Liver (tissue), 9 donors: ENCODE data around the gene TSPAN18. TPM values are rescaled to one million over a fixed set of nuclear protein-coding genes. Genes with fewer than 3 reads are reported as not detected.

ENCODE experiments used
- DNase-seq: peaks from one replicate; pipeline ENCODE4 v3.0.0-alpha.2; 2017; ENCODE audit warnings: low spot score
- H3K27ac ChIP-seq, 2 donors: one replicate each; pipeline ENCODE4 v1.7.0; 2013; ENCODE audit warnings: inconsistent platforms in 2 of 2, low read length in 2 of 2, control low read depth in 1 of 2, low read depth in 1 of 2, mild to moderate bottlenecking in 1 of 2
- H3K27me3 ChIP-seq, 4 donors: one replicate each; pipeline versions ENCODE4 v1.6.1 to v1.7.0; 2013; ENCODE audit warnings: low read length in 3 of 4, inconsistent platforms in 1 of 4, mild to moderate bottlenecking in 1 of 4, moderate library complexity in 1 of 4; ENCODE audit not compliant: control insufficient read depth in 4 of 4, insufficient read depth in 4 of 4
- H3K36me3 ChIP-seq, 4 donors: one replicate each; pipeline versions ENCODE4 v1.6.1 to v1.7.0; 2013; ENCODE audit warnings: low read length in 3 of 4, mild to moderate bottlenecking in 3 of 4, low read depth in 1 of 4, moderate library complexity in 1 of 4; ENCODE audit not compliant: control insufficient read depth in 4 of 4, insufficient read depth in 3 of 4
- H3K4me1 ChIP-seq, 4 donors: one replicate each; pipeline versions ENCODE4 v1.6.1 to v1.7.0; 2013; ENCODE audit warnings: low read length in 3 of 4, mild to moderate bottlenecking in 3 of 4, moderate library complexity in 1 of 4; ENCODE audit not compliant: control insufficient read depth in 4 of 4, insufficient read depth in 4 of 4
- H3K4me3 ChIP-seq, 3 donors: one replicate each; pipeline versions ENCODE4 v1.6.1 to v1.7.0; 2013; ENCODE audit warnings: low read length in 3 of 3, control low read depth in 1 of 3, low read depth in 1 of 3, mild to moderate bottlenecking in 1 of 3
- H3K9ac ChIP-seq, 2 donors: one replicate each; pipeline ENCODE4 v1.7.0; 2013; ENCODE audit warnings: low read length in 2 of 2, mild to moderate bottlenecking in 2 of 2, moderate library complexity in 2 of 2, control low read depth in 1 of 2, low read depth in 1 of 2
- H3K9me3 ChIP-seq, 4 donors: one replicate each; pipeline versions ENCODE4 v1.6.1 to v1.7.0; 2013; ENCODE audit warnings: low read length in 3 of 4; ENCODE audit not compliant: control insufficient read depth in 4 of 4
- EGR1 ChIP-seq, 2 donors: IDR thresholded peaks; 2 replicates each; pipeline ENCODE4 v1.6.1; 2016 to 2018; ENCODE audit warnings: antibody characterized with exemption in 2 of 2, low read depth in 2 of 2
- FOXA1 ChIP-seq: IDR thresholded peaks from 2 replicates; pipeline ENCODE4 v1.6.1; 2016; ENCODE audit warnings: antibody characterized with exemption
- FOXA2 ChIP-seq: IDR thresholded peaks from 2 replicates; pipeline ENCODE4 v1.6.1; 2016; ENCODE audit warnings: antibody characterized with exemption
- GABPA ChIP-seq, 2 donors: IDR thresholded peaks in 1 of 2; conservative IDR thresholded peaks in 1 of 2; 2 replicates each; pipeline ENCODE4 v1.6.1; 2016; ENCODE audit warnings: antibody characterized with exemption in 2 of 2, mild to moderate bottlenecking in 1 of 2, moderate library complexity in 1 of 2
- HNF4A ChIP-seq, 2 donors: conservative IDR thresholded peaks; 2 replicates each; pipeline ENCODE4 v1.6.1; 2016; ENCODE audit warnings: antibody characterized with exemption in 2 of 2, mild to moderate bottlenecking in 2 of 2
- HNF4G ChIP-seq: IDR thresholded peaks from 2 replicates; pipeline ENCODE4 v1.6.1; 2016; ENCODE audit warnings: antibody characterized with exemption
- JUND ChIP-seq, 2 donors: IDR thresholded peaks; 2 replicates each; pipeline ENCODE4 v1.6.1; 2016; ENCODE audit warnings: antibody characterized with exemption in 2 of 2
- NR2F2 ChIP-seq: IDR thresholded peaks from 2 replicates; pipeline ENCODE4 v1.6.1; 2016; ENCODE audit warnings: antibody characterized with exemption
- RAD21 ChIP-seq, 2 donors: IDR thresholded peaks; 2 replicates each; pipeline ENCODE4 v1.6.1; 2016; ENCODE audit warnings: antibody characterized with exemption in 2 of 2, mild to moderate bottlenecking in 2 of 2
- RXRA ChIP-seq, 2 donors: IDR thresholded peaks; 2 replicates each; pipeline ENCODE4 v1.6.1; 2017 to 2018; ENCODE audit warnings: antibody characterized with exemption in 2 of 2, mild to moderate bottlenecking in 1 of 2
- SP1 ChIP-seq: IDR thresholded peaks from 2 replicates; pipeline ENCODE4 v1.6.1; 2018; ENCODE audit warnings: antibody characterized with exemption, mild to moderate bottlenecking
- TAF1 ChIP-seq: conservative IDR thresholded peaks from 2 replicates; pipeline ENCODE4 v1.6.1; 2016; ENCODE audit warnings: antibody characterized with exemption, mild to moderate bottlenecking
- YY1 ChIP-seq: IDR thresholded peaks from 2 replicates; pipeline ENCODE4 v1.6.1; 2016; ENCODE audit warnings: antibody characterized with exemption, mild to moderate bottlenecking
- WGBS: extraction: QIAGEN DNeasy Blood & Tissue Kit; methylation state at CpG from one replicate; pipeline ENCODE4 v1.1.7; 2013; 5-methylcytosine and 5-hydroxymethylcytosine counted together
- polyA plus RNA-seq, 2 donors: library from polyadenylated mRNA; stranded (reverse) in 1 of 2; unstranded in 1 of 2; fragments of 200-250 nt in 1 of 2; fragments of >200 nt in 1 of 2; fragmentation: Nextera tagmentation in 1 of 2; extraction: Ambion mirVana in 1 of 2; gene quantifications; one replicate each; pipeline versions ENCODE4 v1.2.1 to v1.2.3, GENCODE V29; 2013 to 2015
- total RNA-seq, 2 donors: library from RNA; depleted of rRNA; stranded (reverse); fragments of >200 nt; gene quantifications; one replicate each; pipeline ENCODE4 v1.2.3, GENCODE V29; 2014
- TF ChIP-seq, protein P1 (sequence below): IDR thresholded peaks from 2 replicates; pipeline ENCODE4 v1.6.1; 2016; ENCODE audit warnings: antibody characterized with exemption
- TF ChIP-seq, protein P2 (sequence below): fragments of 150-350 bp; IDR thresholded peaks from 2 replicates; pipeline ENCODE4 v1.5.1; 2017; ENCODE audit warnings: improper control_type of control experiment, low read depth, low read length; ENCODE audit not compliant: missing input control
- TF ChIP-seq, protein P3 (sequence below): IDR thresholded peaks from 2 replicates; pipeline ENCODE4 v1.6.1; 2016; ENCODE audit warnings: antibody characterized with exemption, mild to moderate bottlenecking
- TF ChIP-seq, protein P4 (sequence below): IDR thresholded peaks from 2 replicates; pipeline ENCODE4 v1.6.1; 2016; ENCODE audit warnings: antibody characterized with exemption
- TF ChIP-seq, protein P5 (sequence below): IDR thresholded peaks from 2 replicates; pipeline ENCODE4 v1.6.1; 2016; ENCODE audit warnings: antibody characterized with exemption
- donor health status: healthy.
- donor health status: healthy.
- donor health status: healthy.
- donor health status: healthy.
- donor health status: healthy.

Gene TSPAN18
- total and polyA plus RNA-seq, 4 donors = 1.2 to 5.0 (median 2.8) TPM

DNA sequence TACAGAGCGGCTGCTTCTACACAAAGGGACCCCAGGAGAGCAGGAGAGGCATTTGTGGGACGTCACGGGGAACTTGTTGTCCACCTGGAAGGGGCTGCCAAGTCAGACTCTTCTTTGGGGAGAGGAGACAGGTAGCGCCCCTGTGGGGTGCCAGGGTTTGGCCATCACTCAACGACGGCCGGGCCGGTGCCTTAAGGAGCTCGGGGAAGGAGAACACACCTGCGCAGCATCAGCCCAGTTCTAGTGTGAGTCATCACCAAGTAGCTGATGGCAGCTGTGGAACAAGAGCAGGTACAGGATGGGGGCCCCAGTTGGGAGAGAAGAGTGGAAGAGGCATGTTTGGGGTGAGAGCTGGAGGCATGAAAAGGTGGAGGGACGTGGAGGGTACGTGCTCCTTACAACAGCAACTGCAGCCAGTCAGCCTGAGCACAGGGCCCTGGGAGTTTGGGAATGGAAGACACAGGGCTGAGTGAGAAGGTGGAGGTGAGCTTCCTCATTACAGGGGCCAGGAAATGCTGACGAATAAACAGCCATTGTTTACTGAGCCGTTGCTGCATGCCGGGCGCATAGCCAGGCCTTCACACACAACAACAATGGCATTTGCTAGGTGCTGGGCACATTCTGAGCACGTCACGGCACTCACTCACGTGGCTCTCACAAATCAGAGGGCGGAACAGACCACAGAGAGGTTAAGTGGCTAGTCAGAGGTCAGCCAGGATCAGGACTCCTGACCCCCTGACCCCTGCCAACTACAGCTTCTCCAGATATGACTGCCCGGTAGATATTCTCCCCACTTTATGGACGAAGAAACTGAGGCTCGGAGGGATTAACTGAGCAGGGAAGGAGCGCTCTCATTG lies 253.0 kb downstream of the TSPAN18 start:
- no peaks in the 10 kb centered on the region for H3K9me3 ChIP-seq
- H3K36me3 ChIP-seq = no peaks in the 10 kb centered on the region
- no peak overlapping the region for H3K4me3 ChIP-seq
- WGBS = 57% methylated on average over 24 of the region's 24 CpGs
- DNase-seq = no peak
- TF ChIP-seq, protein P1, sequence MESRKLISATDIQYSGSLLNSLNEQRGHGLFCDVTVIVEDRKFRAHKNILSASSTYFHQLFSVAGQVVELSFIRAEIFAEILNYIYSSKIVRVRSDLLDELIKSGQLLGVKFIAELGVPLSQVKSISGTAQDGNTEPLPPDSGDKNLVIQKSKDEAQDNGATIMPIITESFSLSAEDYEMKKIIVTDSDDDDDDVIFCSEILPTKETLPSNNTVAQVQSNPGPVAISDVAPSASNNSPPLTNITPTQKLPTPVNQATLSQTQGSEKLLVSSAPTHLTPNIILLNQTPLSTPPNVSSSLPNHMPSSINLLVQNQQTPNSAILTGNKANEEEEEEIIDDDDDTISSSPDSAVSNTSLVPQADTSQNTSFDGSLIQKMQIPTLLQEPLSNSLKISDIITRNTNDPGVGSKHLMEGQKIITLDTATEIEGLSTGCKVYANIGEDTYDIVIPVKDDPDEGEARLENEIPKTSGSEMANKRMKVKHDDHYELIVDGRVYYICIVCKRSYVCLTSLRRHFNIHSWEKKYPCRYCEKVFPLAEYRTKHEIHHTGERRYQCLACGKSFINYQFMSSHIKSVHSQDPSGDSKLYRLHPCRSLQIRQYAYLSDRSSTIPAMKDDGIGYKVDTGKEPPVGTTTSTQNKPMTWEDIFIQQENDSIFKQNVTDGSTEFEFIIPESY = no peak
- TF ChIP-seq RAD21 (IDR thresholded peaks at IDR 0.05) (no peak), HNF4G (no peak), SP1 (peak; percentile 30), JUND (IDR thresholded peaks at IDR 0.05) (peak in 1 of 2 donors; percentile 82), GABPA (IDR thresholded peaks at IDR 0.05 in 1 of 2, conservative IDR thresholded peaks at IDR 0.05 in 1 of 2) (peak in 1 of 2 donors; percentile 29), FOXA2 (peak; percentile 92), RXRA (IDR thresholded peaks at IDR 0.05) (peak; percentile 49 to 95), TAF1 (no peak), FOXA1 (peak; percentile 94), HNF4A (conservative IDR thresholded peaks at IDR 0.05) (peak; percentile 36 to 77), NR2F2 (peak; percentile 99), YY1 (peak; percentile 44), EGR1 (IDR thresholded peaks at IDR 0.05; ENCODE audit: low read depth in 2 of 2) (peak in 1 of 2 donors; percentile 49)
- TF ChIP-seq, protein P2, sequence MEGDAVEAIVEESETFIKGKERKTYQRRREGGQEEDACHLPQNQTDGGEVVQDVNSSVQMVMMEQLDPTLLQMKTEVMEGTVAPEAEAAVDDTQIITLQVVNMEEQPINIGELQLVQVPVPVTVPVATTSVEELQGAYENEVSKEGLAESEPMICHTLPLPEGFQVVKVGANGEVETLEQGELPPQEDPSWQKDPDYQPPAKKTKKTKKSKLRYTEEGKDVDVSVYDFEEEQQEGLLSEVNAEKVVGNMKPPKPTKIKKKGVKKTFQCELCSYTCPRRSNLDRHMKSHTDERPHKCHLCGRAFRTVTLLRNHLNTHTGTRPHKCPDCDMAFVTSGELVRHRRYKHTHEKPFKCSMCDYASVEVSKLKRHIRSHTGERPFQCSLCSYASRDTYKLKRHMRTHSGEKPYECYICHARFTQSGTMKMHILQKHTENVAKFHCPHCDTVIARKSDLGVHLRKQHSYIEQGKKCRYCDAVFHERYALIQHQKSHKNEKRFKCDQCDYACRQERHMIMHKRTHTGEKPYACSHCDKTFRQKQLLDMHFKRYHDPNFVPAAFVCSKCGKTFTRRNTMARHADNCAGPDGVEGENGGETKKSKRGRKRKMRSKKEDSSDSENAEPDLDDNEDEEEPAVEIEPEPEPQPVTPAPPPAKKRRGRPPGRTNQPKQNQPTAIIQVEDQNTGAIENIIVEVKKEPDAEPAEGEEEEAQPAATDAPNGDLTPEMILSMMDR = no peak
- TF ChIP-seq, protein P3, sequence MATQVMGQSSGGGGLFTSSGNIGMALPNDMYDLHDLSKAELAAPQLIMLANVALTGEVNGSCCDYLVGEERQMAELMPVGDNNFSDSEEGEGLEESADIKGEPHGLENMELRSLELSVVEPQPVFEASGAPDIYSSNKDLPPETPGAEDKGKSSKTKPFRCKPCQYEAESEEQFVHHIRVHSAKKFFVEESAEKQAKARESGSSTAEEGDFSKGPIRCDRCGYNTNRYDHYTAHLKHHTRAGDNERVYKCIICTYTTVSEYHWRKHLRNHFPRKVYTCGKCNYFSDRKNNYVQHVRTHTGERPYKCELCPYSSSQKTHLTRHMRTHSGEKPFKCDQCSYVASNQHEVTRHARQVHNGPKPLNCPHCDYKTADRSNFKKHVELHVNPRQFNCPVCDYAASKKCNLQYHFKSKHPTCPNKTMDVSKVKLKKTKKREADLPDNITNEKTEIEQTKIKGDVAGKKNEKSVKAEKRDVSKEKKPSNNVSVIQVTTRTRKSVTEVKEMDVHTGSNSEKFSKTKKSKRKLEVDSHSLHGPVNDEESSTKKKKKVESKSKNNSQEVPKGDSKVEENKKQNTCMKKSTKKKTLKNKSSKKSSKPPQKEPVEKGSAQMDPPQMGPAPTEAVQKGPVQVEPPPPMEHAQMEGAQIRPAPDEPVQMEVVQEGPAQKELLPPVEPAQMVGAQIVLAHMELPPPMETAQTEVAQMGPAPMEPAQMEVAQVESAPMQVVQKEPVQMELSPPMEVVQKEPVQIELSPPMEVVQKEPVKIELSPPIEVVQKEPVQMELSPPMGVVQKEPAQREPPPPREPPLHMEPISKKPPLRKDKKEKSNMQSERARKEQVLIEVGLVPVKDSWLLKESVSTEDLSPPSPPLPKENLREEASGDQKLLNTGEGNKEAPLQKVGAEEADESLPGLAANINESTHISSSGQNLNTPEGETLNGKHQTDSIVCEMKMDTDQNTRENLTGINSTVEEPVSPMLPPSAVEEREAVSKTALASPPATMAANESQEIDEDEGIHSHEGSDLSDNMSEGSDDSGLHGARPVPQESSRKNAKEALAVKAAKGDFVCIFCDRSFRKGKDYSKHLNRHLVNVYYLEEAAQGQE = no peak
- TF ChIP-seq, protein P4, sequence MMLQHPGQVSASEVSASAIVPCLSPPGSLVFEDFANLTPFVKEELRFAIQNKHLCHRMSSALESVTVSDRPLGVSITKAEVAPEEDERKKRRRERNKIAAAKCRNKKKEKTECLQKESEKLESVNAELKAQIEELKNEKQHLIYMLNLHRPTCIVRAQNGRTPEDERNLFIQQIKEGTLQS = no peak
- TF ChIP-seq, protein P5, sequence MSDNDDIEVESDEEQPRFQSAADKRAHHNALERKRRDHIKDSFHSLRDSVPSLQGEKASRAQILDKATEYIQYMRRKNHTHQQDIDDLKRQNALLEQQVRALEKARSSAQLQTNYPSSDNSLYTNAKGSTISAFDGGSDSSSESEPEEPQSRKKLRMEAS = peak; percentile 84
- peaks cover 14 to 37% (median 23%) of the 10 kb centered on the region in 4 donors for H3K4me1 ChIP-seq
- H3K9ac ChIP-seq = no peak overlapping the region
- peak overlapping the region; percentile 0 to 58 for H3K27ac ChIP-seq
- H3K27me3 ChIP-seq = no peaks in the 10 kb centered on the region
